IPS-15b (cell line): ENCODE data around the gene GPATCH2.

Experiments used
- H3K27me3 ChIP-seq: one replicate; pipeline ENCODE4 v1.6.1; 2013; ENCODE audit warnings: low read length; ENCODE audit not compliant: control insufficient read depth, insufficient read depth
- H3K36me3 ChIP-seq: one replicate; pipeline ENCODE4 v1.6.1; 2013; ENCODE audit warnings: low read length; ENCODE audit not compliant: control insufficient read depth, insufficient read depth
- H3K4me1 ChIP-seq: one replicate; pipeline ENCODE4 v1.6.1; 2013; ENCODE audit warnings: mild to moderate bottlenecking, low read length; ENCODE audit not compliant: control insufficient read depth, insufficient read depth
- H3K4me3 ChIP-seq: one replicate; pipeline ENCODE4 v1.5.1; 2013; ENCODE audit warnings: low read depth, low read length
- H3K9ac ChIP-seq: one replicate; pipeline ENCODE4 v1.6.1; 2013; ENCODE audit warnings: low read depth, mild to moderate bottlenecking, low read length
- H3K9me3 ChIP-seq: one replicate; pipeline ENCODE4 v1.6.1; 2013; ENCODE audit warnings: mild to moderate bottlenecking, low read length; ENCODE audit not compliant: control insufficient read depth, insufficient read depth

The GPATCH2 gene

GRCh38 chr1:217431395-217431794, 199.5 kb downstream of the GPATCH2 start:
- Histone ChIP-seq H3K4me3 (no peak overlapping the region), H3K36me3 (no peaks in the 10 kb centered on the region), H3K27me3 (no peaks in the 10 kb centered on the region), H3K9me3 (no peaks in the 10 kb centered on the region), H3K9ac (no peak overlapping the region), H3K4me1 (no peaks in the 10 kb centered on the region)

- Histone ChIP-seq H3K4me3 (no peak overlapping the region), H3K9me3 (no peaks in the 10 kb centered on the region), H3K9ac (no peak overlapping the region), H3K36me3 (no peaks in the 10 kb centered on the region), H3K4me1 (no peaks in the 10 kb centered on the region), H3K27me3 (no peaks in the 10 kb centered on the region)
Measured at GRCh38 chr1:217425422-217425821, 205.5 kb downstream of the GPATCH2 start.

GRCh38 chr1:217419194-217419551, 211.7 kb downstream of the GPATCH2 start:
- H3K4me3 ChIP-seq: no peak overlapping the region
- H3K27me3 ChIP-seq: no peaks in the 10 kb centered on the region
- H3K9me3 ChIP-seq: no peaks in the 10 kb centered on the region

GRCh38 chr1:217418269-217419193, 212.4 kb downstream of the GPATCH2 start:
- no peaks in the 10 kb centered on the region for H3K4me1 ChIP-seq
- no peaks in the 10 kb centered on the region for H3K36me3 ChIP-seq
- no peaks in the 10 kb centered on the region for H3K27me3 ChIP-seq
- no peak overlapping the region for H3K4me3 ChIP-seq
- no peak overlapping the region for H3K9ac ChIP-seq
- H3K9me3 ChIP-seq: no peaks in the 10 kb centered on the region

More at GRCh38 chr1:217419194-217419551, 211.7 kb downstream of the GPATCH2 start:
- Histone ChIP-seq H3K36me3 (no peaks in the 10 kb centered on the region), H3K9ac (no peak overlapping the region), H3K4me1 (no peaks in the 10 kb centered on the region)

GRCh38 chr1:217417363-217417762, 213.5 kb downstream of the GPATCH2 start:
- Histone ChIP-seq H3K36me3 (no peaks in the 10 kb centered on the region), H3K4me1 (no peaks in the 10 kb centered on the region), H3K9me3 (no peaks in the 10 kb centered on the region), H3K4me3 (no peak overlapping the region), H3K27me3 (no peaks in the 10 kb centered on the region), H3K9ac (no peak overlapping the region)

GRCh38 chr1:217407534-217408001, 223.3 kb downstream of the GPATCH2 start:
- no peak overlapping the region for H3K4me3 ChIP-seq
- no peaks in the 10 kb centered on the region for H3K4me1 ChIP-seq
- no peaks in the 10 kb centered on the region for H3K27me3 ChIP-seq
- no peaks in the 10 kb centered on the region for H3K9me3 ChIP-seq
- H3K9ac ChIP-seq: no peak overlapping the region
- no peaks in the 10 kb centered on the region for H3K36me3 ChIP-seq

GRCh38 chr1:217403026-217403720, 227.7 kb downstream of the GPATCH2 start:
- H3K4me1 ChIP-seq: no peaks in the 10 kb centered on the region
- no peak overlapping the region for H3K4me3 ChIP-seq
- no peaks in the 10 kb centered on the region for H3K27me3 ChIP-seq
- H3K36me3 ChIP-seq: no peaks in the 10 kb centered on the region
- no peak overlapping the region for H3K9ac ChIP-seq
- H3K9me3 ChIP-seq: no peaks in the 10 kb centered on the region

- no peaks in the 10 kb centered on the region for H3K4me1 ChIP-seq
- no peak overlapping the region for H3K4me3 ChIP-seq
- H3K27me3 ChIP-seq: no peaks in the 10 kb centered on the region
- H3K9me3 ChIP-seq: no peaks in the 10 kb centered on the region
- H3K9ac ChIP-seq: no peak overlapping the region
- no peaks in the 10 kb centered on the region for H3K36me3 ChIP-seq
Measured at GRCh38 chr1:217402301-217402700, 228.6 kb downstream of the GPATCH2 start.

- Histone ChIP-seq H3K9me3 (no peaks in the 10 kb centered on the region), H3K36me3 (no peaks in the 10 kb centered on the region), H3K9ac (no peak overlapping the region), H3K4me3 (no peak overlapping the region), H3K4me1 (no peaks in the 10 kb centered on the region), H3K27me3 (no peaks in the 10 kb centered on the region)
Measured at GRCh38 chr1:217393896-217394295, 237.0 kb downstream of the GPATCH2 start.

GRCh38 chr1:217392441-217392840, 238.4 kb downstream of the GPATCH2 start:
- no peaks in the 10 kb centered on the region for H3K4me1 ChIP-seq
- H3K36me3 ChIP-seq: no peaks in the 10 kb centered on the region
- no peaks in the 10 kb centered on the region for H3K27me3 ChIP-seq
- H3K4me3 ChIP-seq: no peak overlapping the region
- no peak overlapping the region for H3K9ac ChIP-seq
- no peaks in the 10 kb centered on the region for H3K9me3 ChIP-seq

- H3K36me3 ChIP-seq: no peaks in the 10 kb centered on the region
- H3K4me3 ChIP-seq: no peak overlapping the region
- H3K9ac ChIP-seq: no peak overlapping the region
- no peaks in the 10 kb centered on the region for H3K4me1 ChIP-seq
- H3K9me3 ChIP-seq: no peaks in the 10 kb centered on the region
- peaks cover 11% of the 10 kb centered on the region for H3K27me3 ChIP-seq
Measured at GRCh38 chr1:217389895-217390294, 241.0 kb downstream of the GPATCH2 start.
